Hepatocyte (in vitro differentiated cells): Measurements from ENCODE around the gene RUNX1. TPM values are rescaled to one million over a fixed set of nuclear protein-coding genes. Genes with fewer than 3 reads are reported as not detected.

Experiments
- DNase-seq: peaks from one replicate; pipeline ENCODE4 v3.0.0-alpha.2; 2016; ENCODE audit warnings: low spot score
- H2AFZ ChIP-seq: fragments of 200-600 bp; sonication (generic); 2 replicates; pipeline ENCODE4 v1.6.0; 2016; ENCODE audit warnings: antibody characterized with exemption, mild to moderate bottlenecking
- H3K27ac ChIP-seq: fragments of 200-600 bp; sonication (generic); 2 replicates; pipeline ENCODE4 v1.5.1; 2016; ENCODE audit warnings: mild to moderate bottlenecking
- H3K27me3 ChIP-seq: fragments of 200-600 bp; sonication (generic); 2 replicates; pipeline ENCODE4 v1.6.1; 2016
- H3K36me3 ChIP-seq: fragments of 200-600 bp; sonication (generic); replicated peaks from 2 replicates; pipeline ENCODE4 v1.5.1; 2016; ENCODE audit warnings: low read depth; ENCODE audit not compliant: insufficient read depth
- H3K4me1 ChIP-seq: fragments of 200-600 bp; sonication (generic); 2 replicates; pipeline ENCODE4 v1.5.1; 2016; ENCODE audit warnings: mild to moderate bottlenecking, moderate library complexity; ENCODE audit not compliant: insufficient read depth
- H3K4me2 ChIP-seq: fragments of 200-600 bp; sonication (generic); 2 replicates; pipeline ENCODE4 v1.6.0; 2016
- H3K4me3 ChIP-seq: fragments of 200-600 bp; sonication (generic); 2 replicates; pipeline ENCODE4 v1.5.1; 2016; ENCODE audit warnings: mild to moderate bottlenecking
- H3K79me2 ChIP-seq: fragments of 200-600 bp; sonication (generic); 2 replicates; pipeline ENCODE4 v1.6.0; 2017; ENCODE audit warnings: mild to moderate bottlenecking
- H3K9me2 ChIP-seq: fragments of 200-600 bp; sonication (generic); replicated peaks from 2 replicates; pipeline ENCODE4 v1.6.0; 2017; ENCODE audit warnings: mild to moderate bottlenecking; ENCODE audit not compliant: insufficient read depth
- H3K9me3 ChIP-seq: fragments of 200-600 bp; sonication (generic); 2 replicates; pipeline ENCODE4 v1.5.1; 2016; ENCODE audit warnings: low read depth, mild to moderate bottlenecking
- H4K20me1 ChIP-seq: fragments of 200-600 bp; sonication (generic); 2 replicates; pipeline ENCODE4 v1.6.0; 2016; ENCODE audit warnings: mild to moderate bottlenecking; ENCODE audit not compliant: insufficient read depth, poor library complexity, severe bottlenecking
- CTCF ChIP-seq: fragments of 200-600 bp; sonication (generic); IDR thresholded peaks from 2 replicates; pipeline ENCODE4 v1.5.1; 2016; ENCODE audit warnings: antibody characterized with exemption, mild to moderate bottlenecking; ENCODE audit not compliant: poor library complexity
- EZH2 ChIP-seq: fragments of 200-600 bp; sonication (generic); IDR thresholded peaks from 2 replicates; pipeline ENCODE4 v1.6.1; 2016; ENCODE audit warnings: antibody characterized with exemption, mild to moderate bottlenecking, borderline replicate concordance
- EZH2phosphoT487 ChIP-seq: fragments of 200-600 bp; sonication (generic); IDR thresholded peaks from one replicate; pipeline ENCODE4 v1.6.1; 2018; ENCODE audit warnings: antibody characterized with exemption, mild to moderate bottlenecking, low read depth, moderate library complexity; ENCODE audit not compliant: unreplicated experiment, severe bottlenecking
- WGBS: methylation state at CpG from one replicate; pipeline ENCODE4 v1.1.6; 2016; ENCODE audit warnings: low lambda C conversion rate; ENCODE audit errors: missing lambda C conversion rate; 5-methylcytosine and 5-hydroxymethylcytosine counted together
- polyA plus RNA-seq: library from polyadenylated mRNA; unstranded; fragments of >200 nt; fragmentation: Nextera tagmentation; extraction: Ambion mirVana; gene quantifications from 2 replicates; pipeline ENCODE4 v1.2.1, GENCODE V29; 2016
- total RNA-seq: library from RNA; depleted of rRNA; stranded (reverse); fragments of >200 nt; gene quantifications from 2 replicates; pipeline ENCODE4 v1.2.3, GENCODE V29; 2014

Gene RUNX1
- total and polyA plus RNA-seq, 2 experiments from 2014 or later: 8.5 to 10.9 TPM

- Histone ChIP-seq H3K4me2 (no peak overlapping the region), H2AFZ (no peak overlapping the region), H3K4me3 (no peak overlapping the region), H3K9me3 (no peaks in the 10 kb centered on the region), H3K4me1 (peaks cover 21% of the 10 kb centered on the region), H3K79me2 (peaks cover 65% of the 10 kb centered on the region), H4K20me1 (no peaks in the 10 kb centered on the region), H3K27ac (no peak overlapping the region), H3K9me2 (no peaks in the 10 kb centered on the region), H3K27me3 (no peaks in the 10 kb centered on the region), H3K36me3 (no peaks in the 10 kb centered on the region)
- TF ChIP-seq CTCF: no peak
- TF ChIP-seq EZH2phosphoT487: no peak
- TF ChIP-seq EZH2: no peak
- no peak for DNase-seq
- 78% methylated on average over 18 of the region's 18 CpGs for WGBS
Observed at GRCh38 chr21:34871026-34871908, 177.8 kb downstream of the RUNX1 start.

- WGBS: 89% methylated on average over 3 of the region's 3 CpGs
- no peak overlapping the region for H3K4me3 ChIP-seq
- no peaks in the 10 kb centered on the region for H3K27me3 ChIP-seq
- H3K4me1 ChIP-seq: peaks cover 21% of the 10 kb centered on the region
- peaks cover 56% of the 10 kb centered on the region for H3K79me2 ChIP-seq
- H4K20me1 ChIP-seq: no peaks in the 10 kb centered on the region
- H3K9me3 ChIP-seq: no peaks in the 10 kb centered on the region
- H3K36me3 ChIP-seq: no peaks in the 10 kb centered on the region
- DNase-seq: no peak
- H3K9me2 ChIP-seq: no peaks in the 10 kb centered on the region
- H3K27ac ChIP-seq: no peak overlapping the region
- no peak overlapping the region for H2AFZ ChIP-seq
- H3K4me2 ChIP-seq: no peak overlapping the region
- no peak for TF ChIP-seq EZH2
- no peak for TF ChIP-seq EZH2phosphoT487
- TF ChIP-seq CTCF: no peak
Observed at GRCh38 chr21:34870246-34870645, 178.9 kb downstream of the RUNX1 start.

- H4K20me1 ChIP-seq: no peaks in the 10 kb centered on the region
- peaks cover 53% of the 10 kb centered on the region for H3K79me2 ChIP-seq
Observed at GRCh38 chr21:34869545-34869944, 179.6 kb downstream of the RUNX1 start.

More at GRCh38 chr21:34869545-34869944, 179.6 kb downstream of the RUNX1 start:
- Histone ChIP-seq H3K4me1 (peaks cover 28% of the 10 kb centered on the region), H3K4me2 (no peak overlapping the region), H2AFZ (no peak overlapping the region), H3K27ac (no peak overlapping the region), H3K9me3 (no peaks in the 10 kb centered on the region), H3K27me3 (no peaks in the 10 kb centered on the region), H3K9me2 (no peaks in the 10 kb centered on the region), H3K4me3 (no peak overlapping the region), H3K36me3 (no peaks in the 10 kb centered on the region)
- 76% methylated on average over 7 of the region's 7 CpGs for WGBS
- DNase-seq: no peak
- no peak for TF ChIP-seq EZH2phosphoT487
- no peak for TF ChIP-seq EZH2
- TF ChIP-seq CTCF: no peak
